Heart left ventricle (tissue), 16 donors: ENCODE data around the gene KCNMA1. TPM values are rescaled to one million over a fixed set of nuclear protein-coding genes. Genes with fewer than 3 reads are reported as not detected.

Source experiments
- ATAC-seq, 4 donors: fragments of 200-7000 bp; cut with Tn5 transposase; one replicate each; pipeline ENCODE4 v1.9.1; 2020 to 2022; ENCODE audit warnings: moderate library complexity in 4 of 4, mild to moderate bottlenecking in 3 of 4, moderate number of reproducible peaks in 1 of 4
- DNase-seq, 5 donors: peaks; one replicate each; pipeline ENCODE4 v3.0.0-alpha.2; 2020
- H3K27ac ChIP-seq, 12 donors: fragments of 200-600 bp; sonication (generic) in 4 of 12; one replicate each; pipeline versions ENCODE4 v1.5.0 to v1.8.0; 2016 to 2022; ENCODE audit warnings: mild to moderate bottlenecking in 2 of 12
- H3K27me3 ChIP-seq, 9 donors: fragments of 200-600 bp; sonication (generic) in 2 of 9; one replicate each; pipeline versions ENCODE4 v1.5.1 to v1.8.0; 2016 to 2022; ENCODE audit warnings: mild to moderate bottlenecking in 3 of 9
- H3K36me3 ChIP-seq, 9 donors: fragments of 200-600 bp; sonication (generic) in 2 of 9; one replicate each; pipeline versions ENCODE4 v1.5.0 to v1.8.0; 2018 to 2022; ENCODE audit warnings: mild to moderate bottlenecking in 2 of 9
- H3K4me1 ChIP-seq, 12 donors: fragments of 200-600 bp; sonication (generic) in 4 of 12; one replicate each; pipeline versions ENCODE4 v1.5.0 to v1.8.0; 2016 to 2022; ENCODE audit warnings: mild to moderate bottlenecking in 3 of 12
- H3K4me3 ChIP-seq, 12 donors: fragments of 200-600 bp; sonication (generic) in 4 of 12; one replicate each; pipeline versions ENCODE4 v1.5.0 to v1.8.0; 2017 to 2022; ENCODE audit warnings: mild to moderate bottlenecking in 9 of 12, moderate library complexity in 4 of 12
- H3K9me3 ChIP-seq, 12 donors: fragments of 200-600 bp; sonication (generic) in 4 of 12; one replicate each; pipeline versions ENCODE4 v1.5.0 to v1.8.0; 2016 to 2022; ENCODE audit warnings: mild to moderate bottlenecking in 1 of 12
- POLR2A ChIP-seq, 2 donors: fragments of 450-650 bp; IDR thresholded peaks; one replicate each; pipeline ENCODE4 v1.6.1; 2017; ENCODE audit warnings: antibody characterized with exemption in 2 of 2, mild to moderate bottlenecking in 2 of 2, moderate library complexity in 2 of 2
- WGBS, 4 donors: extraction: QIAGEN DNeasy Blood & Tissue Kit in 2 of 4; methylation state at CpG; one replicate each; pipeline versions ENCODE4 v1.1.5 to v1.1.7; 2013 to 2018; 5-methylcytosine and 5-hydroxymethylcytosine counted together
- intact Hi-C, 10 donors: fragments of 100-400 bp; cut with DNase I; formaldehyde crosslinking; loops; one replicate each; pipeline versions ENCODE4 v1.11.1 to v1.14.2; 2022
- polyA plus RNA-seq, 2 donors: library from polyadenylated mRNA; stranded (reverse); fragments of 200-250 nt; gene quantifications; one replicate each; pipeline ENCODE4 v1.2.3, GENCODE V29; 2013
- total RNA-seq, 9 donors: library from RNA; depleted of rRNA in 2 of 9; stranded (reverse); fragments of >200 nt in 2 of 9; fragmentation: NEBNext Ultra II Directional in 3 of 9; extraction: Animal tissue kit (Norgen Biotek cat#: 25700) in 3 of 9; gene quantifications; one replicate each; pipeline versions ENCODE4 v1.1.0 to v1.2.4, GENCODE V29; 2016 to 2023
- TF ChIP-seq, protein P1 (sequence below), 12 donors: fragments of 200-600 bp; sonication (generic) in 4 of 12; IDR thresholded peaks; one replicate each; pipeline versions ENCODE4 v1.5.0 to v1.8.0; 2018 to 2022; ENCODE audit warnings: antibody characterized with exemption in 12 of 12, mild to moderate bottlenecking in 5 of 12
- donor health status: ischemic (EF 13 %, LVEDD 7.1; RV severe dilation, severe dysfunction).
- donor health status: healthy with polysubstance abuse.
- donor health status: DM: no; HTN: yes; CAD: no.
- donor health status: DM: no; HTN: no; CAD: no.
- donor health status: ischemic (EF 25% LVEDD 6.9; RV normal size, moderate dysfunction).
- donor health status: ischemic (EF 25% LVEDD 5.7; RV mildly dilated, moderate dysfunction).
- donor health status: healthy.
- donor health status: DM: yes; HTN: yes; CAD: no.
- donor health status: ischemic (EF 35%, LVEDD 5.7; RV mildly dilated, moderate dysfunction).
- donor health status: nonischemic (EF 11% LVEDD 7.7; RV severe dilation, severe dysfunction).
- donor health status: DM: yes; HTN: yes; CAD: no.
- donor health status: PGD.
- donor health status: ischemic (EF 29% LVEDD 5.4; RV normal size, mild dysfunction).
- donor health status: nonischemic (EF 23%, LVEDD 6.1; RV moderate dilation, normal function).

Gene KCNMA1
- total and polyA plus RNA-seq, 11 donors: 0.39 to 8.7 (median 1.7) TPM

DNA sequence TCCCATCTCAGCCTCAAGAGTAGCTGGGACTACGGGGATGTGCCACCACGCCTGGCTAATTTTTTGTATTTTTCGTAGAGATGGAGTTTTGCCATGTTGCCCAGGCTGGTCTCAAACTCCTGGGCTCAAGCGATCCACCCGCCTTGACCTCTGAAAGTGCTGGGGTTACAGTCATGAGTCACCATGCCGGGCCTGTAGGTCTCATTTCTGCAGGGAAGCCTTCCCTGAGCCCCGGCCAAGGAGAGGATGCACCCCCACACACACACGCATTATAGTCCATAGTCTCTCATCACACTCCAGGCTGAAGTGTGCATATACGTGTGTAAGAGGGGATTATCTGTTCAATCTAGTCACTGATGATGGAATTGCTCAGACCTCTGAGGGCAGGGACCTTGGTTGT is 29.3 kb downstream of the KCNMA1 start:
- no peak for ATAC-seq
- intact Hi-C loops: no loop called here
- 79 to 84% (median 83%) methylated on average over 9 of the region's 9 CpGs for WGBS, 4 donors
- no peak overlapping the region for H3K4me3 ChIP-seq
- peaks cover 0 to 13% (median 0%) of the 10 kb centered on the region in 9 donors for H3K27me3 ChIP-seq
- H3K27ac ChIP-seq: no peak overlapping the region
- DNase-seq: no peak
- peaks cover 0 to 12% (median 0%) of the 10 kb centered on the region in 12 donors for H3K4me1 ChIP-seq
- no peaks in the 10 kb centered on the region for H3K36me3 ChIP-seq
- TF ChIP-seq POLR2A (IDR thresholded peaks at IDR 0.05): no peak
- TF ChIP-seq, protein P1, sequence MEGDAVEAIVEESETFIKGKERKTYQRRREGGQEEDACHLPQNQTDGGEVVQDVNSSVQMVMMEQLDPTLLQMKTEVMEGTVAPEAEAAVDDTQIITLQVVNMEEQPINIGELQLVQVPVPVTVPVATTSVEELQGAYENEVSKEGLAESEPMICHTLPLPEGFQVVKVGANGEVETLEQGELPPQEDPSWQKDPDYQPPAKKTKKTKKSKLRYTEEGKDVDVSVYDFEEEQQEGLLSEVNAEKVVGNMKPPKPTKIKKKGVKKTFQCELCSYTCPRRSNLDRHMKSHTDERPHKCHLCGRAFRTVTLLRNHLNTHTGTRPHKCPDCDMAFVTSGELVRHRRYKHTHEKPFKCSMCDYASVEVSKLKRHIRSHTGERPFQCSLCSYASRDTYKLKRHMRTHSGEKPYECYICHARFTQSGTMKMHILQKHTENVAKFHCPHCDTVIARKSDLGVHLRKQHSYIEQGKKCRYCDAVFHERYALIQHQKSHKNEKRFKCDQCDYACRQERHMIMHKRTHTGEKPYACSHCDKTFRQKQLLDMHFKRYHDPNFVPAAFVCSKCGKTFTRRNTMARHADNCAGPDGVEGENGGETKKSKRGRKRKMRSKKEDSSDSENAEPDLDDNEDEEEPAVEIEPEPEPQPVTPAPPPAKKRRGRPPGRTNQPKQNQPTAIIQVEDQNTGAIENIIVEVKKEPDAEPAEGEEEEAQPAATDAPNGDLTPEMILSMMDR (IDR thresholded peaks at IDR 0.05): no peak
- H3K9me3 ChIP-seq: no peaks in the 10 kb centered on the region

DNA sequence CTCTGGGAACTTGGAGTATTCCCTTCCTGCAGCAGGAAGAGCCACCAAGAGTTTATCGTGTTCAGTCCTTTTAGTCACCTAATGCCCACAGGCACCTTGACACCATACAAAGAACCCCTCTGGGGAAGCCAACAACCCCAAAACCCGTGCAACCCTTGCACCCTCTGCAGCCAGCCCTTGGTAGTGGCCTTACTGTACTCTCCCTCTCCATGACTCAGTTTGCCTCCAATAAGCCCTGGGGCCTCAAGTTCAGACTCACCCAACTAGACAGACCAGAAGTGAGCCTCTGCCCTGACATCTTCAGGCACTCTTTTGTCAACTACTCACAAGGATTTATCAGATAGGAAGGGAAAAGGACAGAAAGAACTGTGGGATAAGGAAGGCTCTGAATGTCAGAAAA is 30.9 kb downstream of the KCNMA1 start:
- H3K4me1 ChIP-seq: peaks cover 0 to 21% (median 0%) of the 10 kb centered on the region in 12 donors
- intact Hi-C loops: no loop called here
- WGBS, 4 donors: 67 to 85% (median 72%) methylated on average over 2 of the region's 2 CpGs
- H3K27me3 ChIP-seq: peaks cover 0 to 13% (median 0%) of the 10 kb centered on the region in 9 donors
- no peaks in the 10 kb centered on the region for H3K36me3 ChIP-seq
- DNase-seq (no peak), ATAC-seq (no peak)
- H3K9me3 ChIP-seq: no peaks in the 10 kb centered on the region
- H3K4me3 ChIP-seq: no peak overlapping the region
- H3K27ac ChIP-seq: no peak overlapping the region
- no peak for TF ChIP-seq POLR2A (IDR thresholded peaks at IDR 0.05)
- TF ChIP-seq, protein P1 (IDR thresholded peaks at IDR 0.05): no peak

DNA sequence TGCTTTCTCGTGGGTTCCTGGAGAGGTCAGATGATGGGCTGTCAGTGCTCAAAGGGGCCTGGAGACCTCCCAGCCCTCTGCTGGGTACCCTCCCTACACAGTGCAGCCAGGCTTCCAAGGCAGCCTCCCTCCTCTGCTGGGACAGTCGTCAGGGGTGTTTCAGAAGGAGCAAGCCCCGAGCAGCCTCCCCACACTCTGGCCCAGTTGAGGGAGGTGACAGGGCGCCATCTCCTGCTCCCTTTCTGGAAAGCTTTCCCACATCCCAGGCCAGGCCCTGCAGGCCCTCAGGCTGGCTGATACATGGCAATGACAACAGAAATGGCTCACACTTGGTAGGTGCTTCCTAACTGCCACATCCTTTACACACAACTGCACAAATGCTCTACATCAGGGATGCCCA is 32.1 kb downstream of the KCNMA1 start:
- intact Hi-C loops: no loop called here
- no peak for ATAC-seq
- Histone ChIP-seq H3K27me3 (peaks cover 0 to 13% (median 0%) of the 10 kb centered on the region in 9 donors), H3K36me3 (no peaks in the 10 kb centered on the region), H3K9me3 (no peaks in the 10 kb centered on the region), H3K4me3 (no peak overlapping the region), H3K27ac (peak overlapping the region in 1 of 12 donors; percentile 60), H3K4me1 (peaks cover 0 to 21% (median 0%) of the 10 kb centered on the region in 12 donors)
- TF ChIP-seq, protein P1 (IDR thresholded peaks at IDR 0.05): no peak
- no peak for TF ChIP-seq POLR2A (IDR thresholded peaks at IDR 0.05)
- 48 to 73% (median 49%) methylated on average over 3 to 4 of the region's 4 CpGs for WGBS, 4 donors
- DNase-seq: no peak

DNA sequence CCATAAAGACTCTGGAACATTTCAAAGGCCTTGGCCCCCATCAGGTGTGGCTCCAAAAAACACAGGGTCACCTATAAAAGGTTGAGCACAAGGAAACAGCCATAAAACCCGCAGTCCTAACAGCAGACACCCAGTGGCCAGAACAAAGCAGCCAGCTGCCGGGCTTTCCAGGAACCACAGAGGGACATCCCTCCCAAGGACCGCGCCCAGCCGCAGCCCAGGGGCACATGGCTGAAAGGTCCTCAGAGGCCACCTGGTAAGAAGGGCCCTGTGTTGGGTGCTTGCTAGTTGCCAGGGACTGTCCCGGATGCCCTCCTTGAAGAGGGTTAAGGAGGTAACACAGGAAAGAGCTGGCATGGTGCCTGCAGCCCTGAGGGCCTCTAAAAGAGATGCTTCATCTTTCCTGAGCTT is 32.7 kb downstream of the KCNMA1 start:
- H3K4me3 ChIP-seq: no peak overlapping the region
- peak overlapping the region in 1 of 12 donors; percentile 60 for H3K27ac ChIP-seq
- ATAC-seq (no peak), DNase-seq (no peak)
- WGBS, 4 donors: 80 to 100% (median 89%) methylated on average over 4 to 6 of the region's 6 CpGs
- H3K9me3 ChIP-seq: no peaks in the 10 kb centered on the region
- H3K36me3 ChIP-seq: no peaks in the 10 kb centered on the region
- peaks cover 0 to 13% (median 0%) of the 10 kb centered on the region in 9 donors for H3K27me3 ChIP-seq
- intact Hi-C loops: no loop called here
- H3K4me1 ChIP-seq: peaks cover 0 to 21% (median 0%) of the 10 kb centered on the region in 12 donors
- TF ChIP-seq, protein P1 (IDR thresholded peaks at IDR 0.05): no peak
- TF ChIP-seq POLR2A (IDR thresholded peaks at IDR 0.05): no peak
